H7 (cell line): ENCODE data around the gene C19orf85. TPM values are rescaled to one million over a fixed set of nuclear protein-coding genes. Genes with fewer than 3 reads are reported as not detected.

ENCODE experiments used
- DNase-seq: peaks from one replicate; pipeline ENCODE4 v3.0.0; 2012
- H3K27me3 ChIP-seq: 2 replicates; pipeline ENCODE4 v1.6.0; 2011; ENCODE audit warnings: mild to moderate bottlenecking, low read length; ENCODE audit not compliant: control insufficient read depth, insufficient read depth
- H3K36me3 ChIP-seq: replicated peaks from 2 replicates; pipeline ENCODE4 v1.5.1; 2011; ENCODE audit warnings: low read length; ENCODE audit not compliant: control insufficient read depth, insufficient read depth
- H3K4me3 ChIP-seq: 2 replicates; pipeline ENCODE4 v1.5.1; 2011; ENCODE audit warnings: low read depth, mild to moderate bottlenecking, control low read depth, low read length, moderate library complexity; ENCODE audit not compliant: insufficient read depth
- total RNA-seq: library from RNA; depleted of rRNA; stranded (reverse); fragments of >200 nt; shearing (Covaris generic); gene quantifications from 2 replicates; pipeline ENCODE4 v1.2.3, GENCODE V29; 2014

Gene C19orf85
- total RNA-seq, 1 experiment from 2014 or later = 3.7 TPM

GRCh38 chr19:55461259-55461973 lies 3.1 kb downstream of the C19orf85 start, which contains the start of gene ISOC2:
TSS of gene ISOC2 (minus strand) at chr19:55461642. CDS start at chr19:55456486, 5,156 bp downstream.
- Histone ChIP-seq H3K36me3 (no peaks in the 10 kb centered on the region), H3K27me3 (peaks cover 20% of the 10 kb centered on the region; the same call in 1 of the 2 replicates), H3K4me3 (peak within 1 kb of the TSS; percentile 80)
- DNase-seq = peak; percentile 99

- peak; percentile 99 for DNase-seq
- H3K27me3 ChIP-seq = peaks cover 18% of the 10 kb centered on the region; the same call in 1 of the 2 replicates
- H3K4me3 ChIP-seq = peak overlapping the region; percentile 80
- H3K36me3 ChIP-seq = no peaks in the 10 kb centered on the region
Observed at GRCh38 chr19:55460670-55461258, 3.8 kb downstream of the C19orf85 start.

- peaks cover 11% of the 10 kb centered on the region; the same call in 1 of the 2 replicates for H3K27me3 ChIP-seq
- H3K36me3 ChIP-seq = no peaks in the 10 kb centered on the region
- DNase-seq = no peak
- peak overlapping the region; percentile 80; the same call in 1 of the 2 replicates for H3K4me3 ChIP-seq
Observed at GRCh38 chr19:55459950-55460657, 4.4 kb downstream of the C19orf85 start.

GRCh38 chr19:55459551-55459949 lies 5.0 kb downstream of the C19orf85 start:
- no peaks in the 10 kb centered on the region; the same call in 1 of the 2 replicates for H3K36me3 ChIP-seq
- no peak for DNase-seq
- no peak overlapping the region for H3K4me3 ChIP-seq

GRCh38 chr19:55457683-55458457 lies 6.7 kb downstream of the C19orf85 start:
- Histone ChIP-seq H3K36me3 (no peaks in the 10 kb centered on the region; the same call in 1 of the 2 replicates), H3K4me3 (no peak overlapping the region), H3K27me3 (peaks cover 2% of the 10 kb centered on the region; the same call in 1 of the 2 replicates)
- DNase-seq = no peak

More at GRCh38 chr19:55459551-55459949, 5.0 kb downstream of the C19orf85 start:
- H3K27me3 ChIP-seq = peaks cover 10% of the 10 kb centered on the region; the same call in 1 of the 2 replicates

- Histone ChIP-seq H3K36me3 (no peaks in the 10 kb centered on the region; the same call in 1 of the 2 replicates), H3K4me3 (no peak overlapping the region), H3K27me3 (peaks cover 14% of the 10 kb centered on the region)
- no peak for DNase-seq
Observed at GRCh38 chr19:55456347-55456746, 8.2 kb downstream of the C19orf85 start.

GRCh38 chr19:55455576-55456235 lies 8.8 kb downstream of the C19orf85 start:
- DNase-seq = no peak
- peaks cover 21% of the 10 kb centered on the region for H3K27me3 ChIP-seq
- no peaks in the 10 kb centered on the region; the same call in 1 of the 2 replicates for H3K36me3 ChIP-seq
- no peak overlapping the region for H3K4me3 ChIP-seq

GRCh38 chr19:55454787-55455243 lies 9.7 kb downstream of the C19orf85 start:
- H3K4me3 ChIP-seq = no peak overlapping the region
- DNase-seq = peak; percentile 88
- H3K27me3 ChIP-seq = peaks cover 28% of the 10 kb centered on the region
- no peaks in the 10 kb centered on the region; the same call in 1 of the 2 replicates for H3K36me3 ChIP-seq

- DNase-seq = no peak
- Histone ChIP-seq H3K36me3 (no peaks in the 10 kb centered on the region; the same call in 1 of the 2 replicates), H3K27me3 (peaks cover 39% of the 10 kb centered on the region)
Observed at GRCh38 chr19:55453511-55454260, 10.9 kb downstream of the C19orf85 start.

GRCh38 chr19:55452749-55453346 lies 11.7 kb downstream of the C19orf85 start:
- H3K4me3 ChIP-seq = peak overlapping the region; percentile 31; the same call in 1 of the 2 replicates
- peak; percentile 98 for DNase-seq
- no peaks in the 10 kb centered on the region; the same call in 1 of the 2 replicates for H3K36me3 ChIP-seq
- H3K27me3 ChIP-seq = peaks cover 42% of the 10 kb centered on the region

More at GRCh38 chr19:55453511-55454260, 10.9 kb downstream of the C19orf85 start:
- no peak overlapping the region for H3K4me3 ChIP-seq

GRCh38 chr19:55451965-55452748 lies 12.4 kb downstream of the C19orf85 start:
- peak; percentile 80 for DNase-seq
- H3K36me3 ChIP-seq = no peaks in the 10 kb centered on the region; the same call in 1 of the 2 replicates
- peak overlapping the region; percentile 31; the same call in 1 of the 2 replicates for H3K4me3 ChIP-seq
- H3K27me3 ChIP-seq = peaks cover 49% of the 10 kb centered on the region
